ENCODE data around the gene DENND4B. TPM values are rescaled to one million over a fixed set of nuclear protein-coding genes. Genes with fewer than 3 reads are reported as not detected.
A peak's percentile ranks its signal among the peaks of the same experiment; 100 is the strongest.
"Not testable (repeated sequence)": the region's sequence is repeated elsewhere in the genome, so short reads cannot be mapped to it uniquely, and the experiment has no call there.

Gene DENND4B
- polyA plus RNA-seq, 1 of the 3 experiments (the other 2 are of a cell fraction) = 29.6 TPM

GRCh38 chr1:153981735-153982134, 35.2 kb upstream of the DENND4B start:
- not testable (repeated sequence) for H3K4me3 ChIP-seq (ENCODE audit: low read depth in 2 of 2, low read length in 1 of 2); H3K27me3 ChIP-seq (ENCODE audit: insufficient read depth); H3K9ac ChIP-seq; H3K27ac ChIP-seq (ENCODE audit: low read depth in 2 of 2, low read length in 1 of 2); H3K9me3 ChIP-seq; H2AFZ ChIP-seq (ENCODE audit: low read depth); H3K4me2 ChIP-seq; DNase-seq; H4K20me1 ChIP-seq (ENCODE audit: insufficient read depth); H3K9me2 ChIP-seq
- peaks cover 37% of the 10 kb centered on the region for H3K79me2 ChIP-seq (ENCODE audit: insufficient read depth)
- ChIA-PET CTCF (interaction anchor here (1.3 kb wide), 1 partner anchor 185 kb away, joined by 3 read pairs; no protein-coding TSS in a partner anchor), POLR2A (interaction anchor here (2.1 kb wide), 1 partner anchor 9 kb away, joined by 11 read pairs; the partner anchor contains the start of gene RPS27)
- 72% methylated on average over 2 of the region's 2 CpGs for WGBS (ENCODE audit: low lambda C conversion rate)
- H3F3A ChIP-seq (replicated peaks; ENCODE audit: insufficient read depth) = peaks cover 29% of the 10 kb centered on the region
- H3K4me1 ChIP-seq (ENCODE audit: control insufficient read depth in 1 of 2, insufficient read depth in 2 of 2, low read depth in 1 of 2, low read length in 1 of 2) = peaks cover 11 to 21% of the 10 kb centered on the region in 2 experiments
- H3K36me3 ChIP-seq (replicated peaks in 1 of 2; ENCODE audit: control insufficient read depth in 1 of 2, insufficient read depth in 2 of 2, low read length in 1 of 2) = peaks cover 15 to 39% of the 10 kb centered on the region in 2 experiments

GRCh38 chr1:153979091-153979490, 32.6 kb upstream of the DENND4B start:
- H3K4me1 ChIP-seq (ENCODE audit: control insufficient read depth in 1 of 2, insufficient read depth in 2 of 2, low read depth in 1 of 2, low read length in 1 of 2) = peaks cover 5 to 16% of the 10 kb centered on the region in 2 experiments; a peak in 3 of 4 replicates
- not testable (repeated sequence) for H2AFZ ChIP-seq (ENCODE audit: low read depth); H3K9me2 ChIP-seq; DNase-seq; H3K4me3 ChIP-seq (ENCODE audit: low read depth in 2 of 2, low read length in 1 of 2); H3K27me3 ChIP-seq (ENCODE audit: insufficient read depth); H4K20me1 ChIP-seq (ENCODE audit: insufficient read depth); H3K4me2 ChIP-seq; H3K27ac ChIP-seq (ENCODE audit: low read depth in 2 of 2, low read length in 1 of 2); H3K9ac ChIP-seq; H3K9me3 ChIP-seq
- H3K36me3 ChIP-seq (replicated peaks in 1 of 2; ENCODE audit: control insufficient read depth in 1 of 2, insufficient read depth in 2 of 2, low read length in 1 of 2) = peaks cover 29 to 51% of the 10 kb centered on the region in 2 experiments
- ChIA-PET POLR2A (interaction anchor here (0.8 to 6.6 kb wide), 3 partner anchors 12 to 14 kb away, joined by 3 to 69 read pairs (median 59); partner anchors contain the start of genes CREB3L4 and RPS27), CTCF (interaction anchor here (1.0 to 8.9 kb wide), 5 partner anchors 7 to 182 kb away, joined by 3 to 68 read pairs (median 11); partner anchors contain the start of genes CREB3L4, DENND4B and RAB13)
- peaks cover 21% of the 10 kb centered on the region for H3F3A ChIP-seq (replicated peaks; ENCODE audit: insufficient read depth)
- H3K79me2 ChIP-seq (ENCODE audit: insufficient read depth) = peaks cover 32% of the 10 kb centered on the region
- 94% methylated on average over 12 of the region's 12 CpGs for WGBS (ENCODE audit: low lambda C conversion rate)

GRCh38 chr1:153978274-153978909, 31.9 kb upstream of the DENND4B start:
- Histone ChIP-seq H3K27ac (ENCODE audit: low read depth in 2 of 2, low read length in 1 of 2) (peak overlapping the region; percentile 63 to 91; a peak in 3 of 4 replicates), H3K79me2 (ENCODE audit: insufficient read depth) (peaks cover 26% of the 10 kb centered on the region), H3K9me3 (no peaks in the 10 kb centered on the region), H3K4me1 (ENCODE audit: control insufficient read depth in 1 of 2, insufficient read depth in 2 of 2, low read depth in 1 of 2, low read length in 1 of 2) (peaks cover 5 to 16% of the 10 kb centered on the region in 2 experiments; a peak in 2 of 4 replicates), H3K27me3 (ENCODE audit: insufficient read depth) (no peaks in the 10 kb centered on the region), H2AFZ (ENCODE audit: low read depth) (no peak overlapping the region), H4K20me1 (ENCODE audit: insufficient read depth) (no peaks in the 10 kb centered on the region), H3F3A (replicated peaks; ENCODE audit: insufficient read depth) (peaks cover 21% of the 10 kb centered on the region), H3K36me3 (replicated peaks in 1 of 2; ENCODE audit: control insufficient read depth in 1 of 2, insufficient read depth in 2 of 2, low read length in 1 of 2) (peaks cover 34 to 49% of the 10 kb centered on the region in 2 experiments), H3K4me3 (ENCODE audit: low read depth in 2 of 2, low read length in 1 of 2) (peak overlapping the region; percentile 92 to 95), H3K9ac (peak overlapping the region; percentile 83; the same call in 1 of the 2 replicates), H3K9me2 (no peaks in the 10 kb centered on the region), H3K4me2 (peak overlapping the region; percentile 96)
- DNase-seq = no peak
- ChIA-PET CTCF (interaction anchor here (0.8 to 8.9 kb wide), 9 partner anchors 7 to 181 kb away, joined by 3 to 68 read pairs (median 7); partner anchors contain the start of genes CREB3L4, DENND4B, RAB13 and SLC39A1), POLR2A (interaction anchor here (0.8 to 6.6 kb wide), 7 partner anchors 8 to 195 kb away, joined by 3 to 69 read pairs (median 7); partner anchors contain the start of genes CREB3L4, RAB13, RPS27 and SLC39A1)
- 82% methylated on average over 9 of the region's 9 CpGs for WGBS (ENCODE audit: low lambda C conversion rate)
- TF ChIP-seq ZBTB33 (IDR thresholded peaks at IDR 0.05; ENCODE audit: borderline replicate concordance, low read depth) (no peak), SMC3 (IDR thresholded peaks at IDR 0.05; ENCODE audit: low read depth, low read length) (no peak), ELF1 (IDR thresholded peaks at IDR 0.05) (no peak), FOXJ3 (CRISPR knock-in tag; IDR thresholded peaks at IDR 0.05) (no peak), MEF2A (IDR thresholded peaks at IDR 0.05; ENCODE audit: borderline replicate concordance, low read depth) (no peak), IRF3 (IDR thresholded peaks at IDR 0.05; ENCODE audit: low read depth, low read length) (no peak), RAD21 (IDR thresholded peaks at IDR 0.05; ENCODE audit: low read length) (no peak), FOSL2 (IDR thresholded peaks at IDR 0.05; ENCODE audit: borderline replicate concordance, low read depth) (no peak), USF1 (IDR thresholded peaks at IDR 0.05; ENCODE audit: borderline replicate concordance, low read depth) (no peak), MAX (IDR thresholded peaks at IDR 0.05; ENCODE audit: low read depth) (no peak), GABPA (IDR thresholded peaks at IDR 0.05; ENCODE audit: low read depth) (no peak), PBX3 (IDR thresholded peaks at IDR 0.05) (no peak), TCF12 (IDR thresholded peaks at IDR 0.05) (no peak), TEAD4 (IDR thresholded peaks at IDR 0.05; ENCODE audit: borderline replicate concordance, insufficient read depth) (no peak), YY1 (IDR thresholded peaks at IDR 0.05; ENCODE audit: low read depth) (no peak)

Measured in SK-N-SH (cell line).